Loucy (cell line): Measurements from ENCODE around the gene RANBP17.

Source experiments
- EZH2phosphoT487 ChIP-seq: fragments of 200-600 bp; IDR thresholded peaks from 2 replicates; pipeline ENCODE4 v1.6.1; 2018; ENCODE audit warnings: antibody characterized with exemption, mild to moderate bottlenecking, moderate library complexity, borderline replicate concordance
- TF ChIP-seq, protein P1 (sequence below): fragments of 200-600 bp; sonication (generic); conservative IDR thresholded peaks from 2 replicates; pipeline ENCODE4 v1.5.1; 2014; ENCODE audit warnings: mild to moderate bottlenecking, antibody characterized with exemption, low read length

DNA sequence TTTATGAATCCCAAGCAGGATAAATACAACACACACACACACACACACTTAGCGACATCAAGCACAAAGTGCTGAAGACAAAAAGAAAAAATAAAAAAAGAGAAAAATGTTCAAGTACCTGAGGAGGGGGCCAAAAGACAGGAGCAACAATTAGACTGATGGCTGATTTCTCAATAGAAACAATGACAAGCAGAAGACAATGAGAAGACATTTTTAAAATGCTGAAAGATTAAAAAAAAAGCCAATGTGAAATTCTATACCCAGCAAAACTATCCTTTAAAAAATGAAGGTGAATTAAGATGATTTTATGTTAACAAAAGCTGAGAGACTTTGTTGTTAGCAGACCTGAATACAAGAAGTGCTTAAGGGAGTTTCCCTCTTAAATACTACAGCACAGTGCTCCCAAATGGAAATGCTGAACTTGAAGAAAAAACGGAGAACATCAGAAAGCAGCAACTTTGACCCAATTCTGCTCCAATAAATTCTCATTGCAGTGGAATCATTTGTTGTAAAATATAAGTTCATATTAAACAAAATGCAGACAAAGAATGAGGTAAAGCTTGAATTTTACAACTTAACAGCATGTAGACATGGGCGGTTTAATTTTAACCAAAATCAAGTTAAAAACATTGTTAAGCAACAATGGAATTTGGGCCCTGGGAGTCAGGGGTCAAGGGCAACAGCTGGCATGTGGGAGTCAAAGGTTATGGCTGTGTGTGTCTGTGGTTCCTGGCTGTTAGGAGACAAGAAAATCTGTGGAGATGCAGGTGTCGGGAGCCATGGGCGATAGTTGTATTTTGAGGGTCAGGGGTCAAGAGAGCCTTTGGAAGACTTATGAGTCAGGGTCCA is 776 bp upstream of the RANBP17 start:
- TF ChIP-seq, protein P1, sequence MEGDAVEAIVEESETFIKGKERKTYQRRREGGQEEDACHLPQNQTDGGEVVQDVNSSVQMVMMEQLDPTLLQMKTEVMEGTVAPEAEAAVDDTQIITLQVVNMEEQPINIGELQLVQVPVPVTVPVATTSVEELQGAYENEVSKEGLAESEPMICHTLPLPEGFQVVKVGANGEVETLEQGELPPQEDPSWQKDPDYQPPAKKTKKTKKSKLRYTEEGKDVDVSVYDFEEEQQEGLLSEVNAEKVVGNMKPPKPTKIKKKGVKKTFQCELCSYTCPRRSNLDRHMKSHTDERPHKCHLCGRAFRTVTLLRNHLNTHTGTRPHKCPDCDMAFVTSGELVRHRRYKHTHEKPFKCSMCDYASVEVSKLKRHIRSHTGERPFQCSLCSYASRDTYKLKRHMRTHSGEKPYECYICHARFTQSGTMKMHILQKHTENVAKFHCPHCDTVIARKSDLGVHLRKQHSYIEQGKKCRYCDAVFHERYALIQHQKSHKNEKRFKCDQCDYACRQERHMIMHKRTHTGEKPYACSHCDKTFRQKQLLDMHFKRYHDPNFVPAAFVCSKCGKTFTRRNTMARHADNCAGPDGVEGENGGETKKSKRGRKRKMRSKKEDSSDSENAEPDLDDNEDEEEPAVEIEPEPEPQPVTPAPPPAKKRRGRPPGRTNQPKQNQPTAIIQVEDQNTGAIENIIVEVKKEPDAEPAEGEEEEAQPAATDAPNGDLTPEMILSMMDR: no peak
- no peak for TF ChIP-seq EZH2phosphoT487
